PC-3 (cell line): ENCODE measurements around the gene EIF2B4. TPM values are rescaled to one million over a fixed set of nuclear protein-coding genes. Genes with fewer than 3 reads are reported as not detected.

Experiments
- ATAC-seq: fragments of 200-7000 bp; cut with Tn5 transposase; 2 replicates; pipeline ENCODE4 v1.9.1; 2020; ENCODE audit warnings: mild to moderate bottlenecking, moderate library complexity
- BruUV-seq: library from RNA; stranded (reverse); fragments of 400-500 nt; replicated peaks from 2 replicates; lab custom pipeline; 2021; lab: Mats Ljungman, UMichigan
- CTCF ChIA-PET: fragments of 300-600 bp; sonication (Branson Sonifier 250); formaldehyde crosslinking; loops from one replicate; lab custom pipeline; 2022; ENCODE audit warnings: antibody characterized with exemption; lab: Charles Lee
- POLR2A ChIA-PET: fragments of 300-600 bp; sonication (Branson Sonifier 250); formaldehyde crosslinking; loops from one replicate; lab custom pipeline; 2022; ENCODE audit warnings: antibody characterized with exemption; ENCODE audit not compliant: unreplicated experiment; lab: Charles Lee
- DNase-seq: peaks from one replicate; pipeline ENCODE4 v3.0.0-alpha.2; 2015
- H2AFZ ChIP-seq: fragments of 300-600 bp; sonication (generic); 2 replicates; pipeline ENCODE4 v1.6.0; 2016; ENCODE audit warnings: antibody characterized with exemption, low read length
- H3F3A ChIP-seq: fragments of 300-600 bp; sonication (generic); one replicate; pipeline ENCODE4 v1.6.0; 2017; ENCODE audit warnings: antibody characterized with exemption, low read length, control low read depth, mild to moderate bottlenecking; ENCODE audit not compliant: unreplicated experiment
- H3K27ac ChIP-seq: fragments of 300-600 bp; sonication (generic); 2 replicates; pipeline ENCODE4 v1.5.1; 2016; ENCODE audit warnings: mild to moderate bottlenecking, low read length
- H3K27me3 ChIP-seq: fragments of 300-600 bp; sonication (generic); 2 replicates; pipeline ENCODE4 v1.6.1; 2016; ENCODE audit warnings: low read length, mixed read lengths
- H3K36me3 ChIP-seq: fragments of 300-600 bp; sonication (generic); 2 replicates; pipeline ENCODE4 v1.6.1; 2016; ENCODE audit warnings: low read depth, mixed run types, low read length, mixed read lengths
- H3K4me1 ChIP-seq: fragments of 300-600 bp; sonication (generic); 2 replicates; pipeline ENCODE4 v1.5.1; 2016; ENCODE audit warnings: low read length; ENCODE audit not compliant: insufficient read depth
- H3K4me2 ChIP-seq: fragments of 300-600 bp; sonication (generic); 2 replicates; pipeline ENCODE4 v1.6.0; 2016; ENCODE audit warnings: low read length
- H3K4me3 ChIP-seq: fragments of 300-600 bp; sonication (generic); 2 replicates; pipeline ENCODE4 v1.5.1; 2016; ENCODE audit warnings: mild to moderate bottlenecking, low read length, mixed read lengths
- H3K79me2 ChIP-seq: fragments of 300-600 bp; sonication (generic); 2 replicates; pipeline ENCODE4 v1.6.1; 2017; ENCODE audit warnings: low read length, mixed read lengths
- H3K9ac ChIP-seq: fragments of 300-600 bp; sonication (generic); 2 replicates; pipeline ENCODE4 v1.6.0; 2016; ENCODE audit warnings: mild to moderate bottlenecking, low read length
- H3K9me2 ChIP-seq: fragments of 300-600 bp; sonication (generic); replicated peaks from 2 replicates; pipeline ENCODE4 v1.6.1; 2016; ENCODE audit warnings: mixed run types, low read length, mixed read lengths
- H3K9me3 ChIP-seq: fragments of 300-600 bp; sonication (generic); 2 replicates; pipeline ENCODE4 v1.6.1; 2016; ENCODE audit warnings: low read length, mixed read lengths
- H4K20me1 ChIP-seq: fragments of 300-600 bp; sonication (generic); 2 replicates; pipeline ENCODE4 v1.6.1; 2016; ENCODE audit warnings: low read length, mixed read lengths
- CTCF ChIP-seq: fragments of 300-600 bp; sonication (generic); conservative IDR thresholded peaks from 2 replicates; pipeline ENCODE4 v1.5.1; 2017; ENCODE audit warnings: antibody characterized with exemption, low read depth, mild to moderate bottlenecking, low read length
- EZH2 ChIP-seq: fragments of 300-600 bp; sonication (generic); IDR thresholded peaks from one replicate; pipeline ENCODE4 v1.6.1; 2017; ENCODE audit warnings: antibody characterized with exemption, mild to moderate bottlenecking, low read length; ENCODE audit not compliant: unreplicated experiment
- EZH2phosphoT487 ChIP-seq: fragments of 300-600 bp; sonication (generic); IDR thresholded peaks from 2 replicates; pipeline ENCODE4 v1.6.1; 2018; ENCODE audit warnings: mild to moderate bottlenecking, antibody characterized with exemption, low read length, borderline replicate concordance
- intact Hi-C: fragments of 100-400 bp; cut with micrococcal nuclease; formaldehyde crosslinking; loops from 2 replicates; pipeline ENCODE4 v1.9.0; 2023
- total RNA-seq: library from RNA; depleted of rRNA; stranded (reverse); fragments of >200 nt; gene quantifications from 2 replicates; pipeline ENCODE4 v1.2.3, GENCODE V29; 2014

The EIF2B4 gene
- total RNA-seq, 1 experiment from 2014 or later: 35.8 TPM

DNA sequence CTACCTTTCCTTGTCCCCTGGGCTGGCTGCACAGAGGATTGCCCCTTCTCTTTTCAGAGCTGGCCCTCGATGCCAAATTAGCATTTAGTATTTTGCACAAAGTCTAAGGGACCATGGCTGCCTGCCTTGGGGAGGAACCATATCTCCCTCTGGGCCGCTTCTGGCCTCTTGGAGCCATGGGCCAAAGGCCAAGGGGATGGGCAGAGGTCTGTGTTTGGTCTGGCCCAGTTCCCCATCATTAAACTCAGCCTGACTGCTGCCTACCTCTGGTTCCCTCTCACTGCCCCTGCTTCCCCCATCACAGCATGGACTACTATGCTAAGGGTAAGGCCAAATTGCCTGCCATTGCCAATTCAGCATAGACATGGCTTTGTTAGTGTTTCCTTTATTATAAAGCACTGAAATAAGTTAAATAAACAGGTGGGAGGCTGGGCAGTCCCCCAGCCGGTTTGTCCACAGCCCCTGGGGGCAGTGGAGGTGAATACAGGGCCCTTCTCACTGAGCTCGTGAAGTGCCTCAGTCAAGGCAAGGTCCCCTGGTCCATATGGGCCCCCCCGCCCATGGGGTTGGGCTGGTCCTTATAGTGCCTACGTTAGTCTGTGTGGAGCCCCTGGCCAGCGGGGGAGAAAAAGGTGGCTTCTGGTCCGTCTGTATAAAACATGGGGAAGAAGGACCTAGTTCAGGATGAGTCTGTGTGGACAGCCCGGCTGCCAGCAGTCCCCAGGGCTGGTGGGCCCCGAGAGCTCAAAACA lies 6.9 kb upstream of the EIF2B4 start:
- no peaks in the 10 kb centered on the region for H3F3A ChIP-seq
- no peak for ATAC-seq
- H3K27me3 ChIP-seq: no peaks in the 10 kb centered on the region
- no peak overlapping the region for H3K9ac ChIP-seq
- H3K9me2 ChIP-seq: no peaks in the 10 kb centered on the region
- H3K4me3 ChIP-seq: no peak overlapping the region
- CTCF ChIA-PET: no interaction called here
- peaks cover 15% of the 10 kb centered on the region for H3K79me2 ChIP-seq
- POLR2A ChIA-PET: no interaction called here
- H2AFZ ChIP-seq: no peak overlapping the region
- intact Hi-C loops: no loop called here
- TF ChIP-seq EZH2 (no peak), CTCF (no peak), EZH2phosphoT487 (no peak)
- no peak for DNase-seq
- no TSS peak for BruUV-seq
- H4K20me1 ChIP-seq: no peaks in the 10 kb centered on the region
- no peak overlapping the region for H3K4me2 ChIP-seq
- H3K27ac ChIP-seq: no peak overlapping the region
- no peaks in the 10 kb centered on the region for H3K9me3 ChIP-seq
- H3K4me1 ChIP-seq: peaks cover 24% of the 10 kb centered on the region
- H3K36me3 ChIP-seq: peaks cover 31% of the 10 kb centered on the region; the same call in 1 of the 2 replicates

DNA sequence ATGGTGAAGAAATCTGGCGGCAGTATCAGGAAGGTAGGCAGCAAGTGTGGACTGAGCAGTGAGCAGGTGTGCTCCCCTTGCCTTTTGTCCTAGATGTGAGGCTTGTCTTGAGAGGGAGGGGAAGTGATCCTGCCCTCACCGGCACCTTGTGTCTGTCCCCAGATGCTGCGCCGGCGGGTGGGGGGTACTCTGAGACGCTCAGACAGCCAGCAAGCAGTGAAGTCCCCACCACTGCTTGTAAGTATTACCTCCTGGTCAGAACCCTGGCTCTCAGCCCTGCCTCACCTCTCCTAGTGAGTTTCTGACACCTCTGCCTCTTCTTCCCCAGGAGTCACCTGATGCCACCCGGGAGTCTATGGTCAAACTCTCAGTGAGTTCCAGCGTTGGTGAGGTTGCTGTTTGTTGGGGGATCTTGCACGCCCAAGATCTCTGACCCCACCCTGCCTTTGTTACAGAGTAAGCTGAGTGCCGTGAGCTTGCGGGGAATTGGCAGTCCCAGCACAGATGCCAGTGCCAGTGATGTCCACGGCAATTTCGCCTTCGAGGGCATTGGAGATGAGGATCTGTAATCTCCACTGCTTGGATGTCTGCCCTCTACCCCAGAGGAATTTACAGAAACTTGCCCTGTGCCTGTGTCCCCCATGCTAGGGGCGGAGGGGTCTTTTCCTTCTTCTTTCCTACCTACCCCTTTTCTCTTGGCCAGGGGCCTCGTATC lies 6.2 kb upstream of the EIF2B4 start:
- BruUV-seq: no TSS peak
- Histone ChIP-seq H3K9me3 (no peaks in the 10 kb centered on the region), H3K4me3 (no peak overlapping the region), H3K9me2 (no peaks in the 10 kb centered on the region), H3K36me3 (peaks cover 31% of the 10 kb centered on the region; the same call in 1 of the 2 replicates), H4K20me1 (no peaks in the 10 kb centered on the region), H3K27ac (no peak overlapping the region), H2AFZ (no peak overlapping the region), H3K9ac (no peak overlapping the region), H3K79me2 (peaks cover 23% of the 10 kb centered on the region), H3F3A (no peaks in the 10 kb centered on the region), H3K27me3 (no peaks in the 10 kb centered on the region), H3K4me1 (peaks cover 31% of the 10 kb centered on the region), H3K4me2 (no peak overlapping the region)
- POLR2A ChIA-PET: no interaction called here
- DNase-seq: no peak
- CTCF ChIA-PET: no interaction called here
- TF ChIP-seq EZH2phosphoT487: no peak
- TF ChIP-seq CTCF: no peak
- no peak for TF ChIP-seq EZH2
- ATAC-seq: no peak
- intact Hi-C loops: no loop called here

DNA sequence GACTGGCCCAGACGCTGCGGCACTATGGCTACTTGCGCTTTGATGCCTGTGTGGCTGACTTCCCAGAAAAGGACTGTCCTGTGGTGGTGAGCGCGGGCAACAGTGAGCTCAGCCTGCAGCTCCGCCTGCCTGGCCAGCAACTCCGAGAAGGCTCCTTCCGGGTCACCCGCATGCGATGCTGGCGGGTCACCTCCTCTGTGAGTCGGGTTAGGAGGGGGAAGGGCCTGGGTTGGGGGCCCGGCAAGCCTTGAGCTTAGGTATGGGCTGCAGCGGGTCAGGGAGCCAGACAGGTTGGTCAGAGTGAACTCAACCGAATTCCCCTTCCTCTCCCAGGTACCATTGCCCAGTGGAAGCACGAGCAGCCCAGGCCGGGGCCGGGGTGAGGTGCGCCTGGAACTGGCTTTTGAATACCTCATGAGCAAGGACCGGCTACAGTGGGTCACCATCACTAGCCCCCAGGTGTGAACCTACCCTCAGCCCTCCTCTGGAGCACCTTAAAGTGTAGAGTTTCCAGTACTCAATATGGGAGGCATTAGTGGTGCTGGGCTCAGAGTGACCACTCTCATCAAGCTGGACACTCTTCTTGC lies 5.5 kb upstream of the EIF2B4 start:
- Histone ChIP-seq H3K4me2 (no peak overlapping the region), H3K4me1 (peaks cover 36% of the 10 kb centered on the region), H3K79me2 (peaks cover 30% of the 10 kb centered on the region), H3K9me2 (no peaks in the 10 kb centered on the region), H4K20me1 (no peaks in the 10 kb centered on the region), H3K9me3 (no peaks in the 10 kb centered on the region), H3K36me3 (peaks cover 31% of the 10 kb centered on the region; the same call in 1 of the 2 replicates), H3K27me3 (no peaks in the 10 kb centered on the region), H2AFZ (no peak overlapping the region), H3F3A (no peaks in the 10 kb centered on the region), H3K9ac (no peak overlapping the region), H3K4me3 (no peak overlapping the region), H3K27ac (no peak overlapping the region)
- TF ChIP-seq CTCF (no peak), EZH2phosphoT487 (no peak), EZH2 (no peak)
- ATAC-seq (no peak), DNase-seq (no peak)
- no TSS peak for BruUV-seq
- ChIA-PET CTCF (no interaction called here), POLR2A (no interaction called here)
- intact Hi-C loops: no loop called here
